AG04449 (cell line): ENCODE results near the gene GPC3.

Source experiments
- CTCF ChIA-PET: fragments of 350-600 bp; formaldehyde crosslinking; extraction: SDS; loops from one replicate; lab custom pipeline; 2021; ENCODE audit warnings: antibody characterized with exemption; lab: Yijun Ruan, JAX
- POLR2A ChIA-PET: fragments of 400-600, 350-600 bp; formaldehyde crosslinking; extraction: SDS; loops from one replicate; lab custom pipeline; 2020; ENCODE audit warnings: antibody characterized with exemption, inconsistent platforms; lab: Yijun Ruan, JAX
- DNase-seq: peaks from one replicate; pipeline ENCODE4 v3.0.0-alpha.2; 2010; ENCODE audit warnings: low read depth, low spot score
- H3K4me3 ChIP-seq: 2 replicates; pipeline ENCODE4 v1.5.1; 2011; ENCODE audit warnings: low read depth, mild to moderate bottlenecking, control low read depth, low read length
- TF ChIP-seq, protein P1 (sequence below): IDR thresholded peaks from one replicate; pipeline ENCODE4 v1.5.1; 2011; ENCODE audit warnings: mild to moderate bottlenecking, moderate library complexity, low read length, control low read depth, inconsistent platforms; ENCODE audit not compliant: insufficient read depth; ENCODE audit errors: missing control alignments

GPC3 gene

GRCh38 chrX:133654811-133655210 lies 330.6 kb downstream of the GPC3 start:
- ChIA-PET CTCF (no interaction called here), POLR2A (no interaction called here)
- TF ChIP-seq, protein P1, sequence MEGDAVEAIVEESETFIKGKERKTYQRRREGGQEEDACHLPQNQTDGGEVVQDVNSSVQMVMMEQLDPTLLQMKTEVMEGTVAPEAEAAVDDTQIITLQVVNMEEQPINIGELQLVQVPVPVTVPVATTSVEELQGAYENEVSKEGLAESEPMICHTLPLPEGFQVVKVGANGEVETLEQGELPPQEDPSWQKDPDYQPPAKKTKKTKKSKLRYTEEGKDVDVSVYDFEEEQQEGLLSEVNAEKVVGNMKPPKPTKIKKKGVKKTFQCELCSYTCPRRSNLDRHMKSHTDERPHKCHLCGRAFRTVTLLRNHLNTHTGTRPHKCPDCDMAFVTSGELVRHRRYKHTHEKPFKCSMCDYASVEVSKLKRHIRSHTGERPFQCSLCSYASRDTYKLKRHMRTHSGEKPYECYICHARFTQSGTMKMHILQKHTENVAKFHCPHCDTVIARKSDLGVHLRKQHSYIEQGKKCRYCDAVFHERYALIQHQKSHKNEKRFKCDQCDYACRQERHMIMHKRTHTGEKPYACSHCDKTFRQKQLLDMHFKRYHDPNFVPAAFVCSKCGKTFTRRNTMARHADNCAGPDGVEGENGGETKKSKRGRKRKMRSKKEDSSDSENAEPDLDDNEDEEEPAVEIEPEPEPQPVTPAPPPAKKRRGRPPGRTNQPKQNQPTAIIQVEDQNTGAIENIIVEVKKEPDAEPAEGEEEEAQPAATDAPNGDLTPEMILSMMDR, result no peak

DNA sequence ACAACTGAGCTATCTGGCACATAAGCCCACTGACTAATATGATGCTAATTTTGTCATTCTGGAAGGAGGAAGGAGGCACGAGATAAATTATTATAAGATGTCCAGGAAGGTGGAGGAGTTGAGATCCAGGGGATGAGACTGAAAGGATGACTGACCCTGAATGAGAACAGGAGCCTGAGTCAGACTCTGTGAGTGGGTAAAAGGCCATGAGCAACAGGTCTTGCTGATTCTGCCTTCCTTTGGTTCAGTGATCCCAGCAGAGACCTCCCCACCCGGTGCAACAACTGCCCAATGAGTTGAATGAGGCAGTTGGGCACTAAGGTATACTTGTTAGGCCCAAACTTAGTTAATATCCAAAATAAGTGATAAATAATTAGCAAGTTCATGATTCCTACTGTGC lies 332.0 kb downstream of the GPC3 start:
- POLR2A ChIA-PET, result no interaction called here

More at GRCh38 chrX:133654811-133655210, 330.6 kb downstream of the GPC3 start:
- DNase-seq, result no peak
- no peak overlapping the region for H3K4me3 ChIP-seq

DNA sequence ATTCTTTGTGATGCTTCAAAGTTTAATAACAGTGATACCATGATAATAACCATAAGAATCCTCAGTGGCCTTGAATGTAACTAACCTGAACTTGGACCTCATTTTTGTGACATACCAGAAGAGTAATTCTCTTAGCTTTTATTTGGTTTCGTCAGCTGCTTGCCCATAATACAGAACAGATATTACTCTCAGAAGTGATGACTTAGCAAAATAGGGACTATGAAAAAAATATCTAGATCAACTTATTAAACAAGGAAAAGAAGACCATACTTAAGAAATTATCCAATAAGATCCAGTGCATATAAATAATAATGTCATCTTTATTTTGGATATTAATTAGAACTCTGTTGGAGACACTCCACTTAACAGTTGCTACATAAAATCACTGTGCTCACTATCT lies 333.2 kb downstream of the GPC3 start:
- CTCF ChIA-PET, result interaction anchor here (0.9 kb wide), 1 partner anchor 19 kb away, joined by 3 read pairs; no protein-coding TSS in a partner anchor
- no peak for DNase-seq
- POLR2A ChIA-PET, result no interaction called here
- TF ChIP-seq, protein P1, result no peak
- no peak overlapping the region for H3K4me3 ChIP-seq

More for the DNA sequence above, 332.0 kb downstream of the GPC3 start:
- H3K4me3 ChIP-seq, result no peak overlapping the region
- TF ChIP-seq, protein P1, result no peak
- CTCF ChIA-PET, result interaction anchor here (0.9 kb wide), 1 partner anchor 17 kb away, joined by 3 read pairs; no protein-coding TSS in a partner anchor
- no peak for DNase-seq

DNA sequence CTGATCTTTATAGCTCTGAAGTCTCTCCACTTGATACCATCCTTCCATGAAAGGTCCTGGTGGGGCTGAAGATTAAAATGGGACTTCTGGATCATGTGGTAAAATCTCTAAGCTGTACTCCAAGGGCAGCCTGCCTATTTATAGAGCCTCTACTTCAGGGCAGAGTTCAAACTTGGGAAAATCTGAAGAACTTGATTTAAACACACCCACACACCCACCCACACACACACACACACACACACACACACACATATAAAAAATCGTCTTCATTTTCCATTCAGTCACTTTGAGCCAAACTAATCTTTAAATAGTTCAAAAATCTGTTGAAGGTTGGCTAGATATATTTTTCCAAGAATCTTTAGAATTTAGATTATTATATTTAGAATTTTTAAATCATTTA lies 335.2 kb downstream of the GPC3 start:
- ChIA-PET POLR2A (no interaction called here), CTCF (no interaction called here)
- H3K4me3 ChIP-seq, result no peak overlapping the region
- DNase-seq, result no peak
- TF ChIP-seq, protein P1, result no peak

- POLR2A ChIA-PET, result no interaction called here
Observed at GRCh38 chrX:133649651-133650050, 335.7 kb downstream of the GPC3 start.

DNA sequence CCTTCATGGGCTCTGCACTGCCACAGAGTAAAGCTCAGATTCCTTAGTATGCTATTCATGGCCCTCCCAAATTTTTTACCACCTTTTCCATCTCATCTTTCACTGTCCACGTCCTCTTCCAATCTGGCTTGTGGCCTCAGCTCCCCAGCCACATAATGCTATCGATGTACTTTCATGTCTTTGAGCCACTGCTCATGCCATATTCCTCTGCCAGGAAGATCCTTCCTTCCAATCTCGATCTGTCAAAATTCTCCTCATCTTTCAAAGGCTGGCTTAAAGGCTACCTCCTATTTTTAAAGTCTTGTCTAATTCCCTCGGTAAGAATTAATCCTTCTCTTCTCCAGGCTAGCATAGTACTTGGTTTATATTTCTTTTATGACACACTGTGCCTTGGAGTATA lies 336.8 kb downstream of the GPC3 start:
- TF ChIP-seq, protein P1, result no peak
- ChIA-PET CTCF (no interaction called here), POLR2A (no interaction called here)
- H3K4me3 ChIP-seq, result no peak overlapping the region
- no peak for DNase-seq

More at GRCh38 chrX:133649651-133650050, 335.7 kb downstream of the GPC3 start:
- no peak overlapping the region for H3K4me3 ChIP-seq
- CTCF ChIA-PET, result no interaction called here
- no peak for DNase-seq
- TF ChIP-seq, protein P1, result no peak
